Hepatocyte (in vitro differentiated cells): ENCODE data around the gene CHAT.

Experiments used
- CTCF ChIP-seq: fragments of 200-600 bp; sonication (generic); IDR thresholded peaks from 2 replicates; pipeline ENCODE4 v1.5.1; 2016; ENCODE audit warnings: antibody characterized with exemption, mild to moderate bottlenecking; ENCODE audit not compliant: poor library complexity
- EZH2 ChIP-seq: fragments of 200-600 bp; sonication (generic); IDR thresholded peaks from 2 replicates; pipeline ENCODE4 v1.6.1; 2016; ENCODE audit warnings: antibody characterized with exemption, mild to moderate bottlenecking, borderline replicate concordance
- EZH2phosphoT487 ChIP-seq: fragments of 200-600 bp; sonication (generic); IDR thresholded peaks from one replicate; pipeline ENCODE4 v1.6.1; 2018; ENCODE audit warnings: antibody characterized with exemption, mild to moderate bottlenecking, low read depth, moderate library complexity; ENCODE audit not compliant: unreplicated experiment, severe bottlenecking

GRCh38 chr10:49611816-49612512 is 1.9 kb upstream of the CHAT start:
- no peak for TF ChIP-seq EZH2
- TF ChIP-seq CTCF = no peak
- no peak for TF ChIP-seq EZH2phosphoT487
